ENCODE data around the gene IRF4.

Gene IRF4

DNA sequence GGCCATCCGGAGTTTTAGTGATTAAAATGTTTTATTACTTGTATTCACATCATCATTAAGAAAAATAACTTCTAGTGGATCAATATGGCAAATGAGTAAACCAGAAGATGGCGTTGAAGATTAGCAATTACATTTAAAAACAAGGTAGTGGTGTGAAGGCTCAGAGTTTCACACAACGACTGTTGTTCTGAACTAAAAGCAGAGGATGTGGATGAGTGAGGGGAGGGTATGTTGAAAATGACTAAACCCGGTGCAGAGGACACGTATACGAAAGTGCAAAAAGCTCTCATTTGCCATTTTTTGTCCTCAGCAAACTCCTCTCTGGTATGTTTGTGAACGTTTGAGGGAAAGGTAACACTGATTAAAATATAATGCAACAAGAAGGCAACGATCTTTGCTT lies 1.9 kb upstream of the IRF4 start:
- TF ChIP-seq, protein P1, sequence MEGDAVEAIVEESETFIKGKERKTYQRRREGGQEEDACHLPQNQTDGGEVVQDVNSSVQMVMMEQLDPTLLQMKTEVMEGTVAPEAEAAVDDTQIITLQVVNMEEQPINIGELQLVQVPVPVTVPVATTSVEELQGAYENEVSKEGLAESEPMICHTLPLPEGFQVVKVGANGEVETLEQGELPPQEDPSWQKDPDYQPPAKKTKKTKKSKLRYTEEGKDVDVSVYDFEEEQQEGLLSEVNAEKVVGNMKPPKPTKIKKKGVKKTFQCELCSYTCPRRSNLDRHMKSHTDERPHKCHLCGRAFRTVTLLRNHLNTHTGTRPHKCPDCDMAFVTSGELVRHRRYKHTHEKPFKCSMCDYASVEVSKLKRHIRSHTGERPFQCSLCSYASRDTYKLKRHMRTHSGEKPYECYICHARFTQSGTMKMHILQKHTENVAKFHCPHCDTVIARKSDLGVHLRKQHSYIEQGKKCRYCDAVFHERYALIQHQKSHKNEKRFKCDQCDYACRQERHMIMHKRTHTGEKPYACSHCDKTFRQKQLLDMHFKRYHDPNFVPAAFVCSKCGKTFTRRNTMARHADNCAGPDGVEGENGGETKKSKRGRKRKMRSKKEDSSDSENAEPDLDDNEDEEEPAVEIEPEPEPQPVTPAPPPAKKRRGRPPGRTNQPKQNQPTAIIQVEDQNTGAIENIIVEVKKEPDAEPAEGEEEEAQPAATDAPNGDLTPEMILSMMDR (conservative IDR thresholded peaks at IDR 0.05) = no peak
- no peak overlapping the region for H3K27ac ChIP-seq

DNA sequence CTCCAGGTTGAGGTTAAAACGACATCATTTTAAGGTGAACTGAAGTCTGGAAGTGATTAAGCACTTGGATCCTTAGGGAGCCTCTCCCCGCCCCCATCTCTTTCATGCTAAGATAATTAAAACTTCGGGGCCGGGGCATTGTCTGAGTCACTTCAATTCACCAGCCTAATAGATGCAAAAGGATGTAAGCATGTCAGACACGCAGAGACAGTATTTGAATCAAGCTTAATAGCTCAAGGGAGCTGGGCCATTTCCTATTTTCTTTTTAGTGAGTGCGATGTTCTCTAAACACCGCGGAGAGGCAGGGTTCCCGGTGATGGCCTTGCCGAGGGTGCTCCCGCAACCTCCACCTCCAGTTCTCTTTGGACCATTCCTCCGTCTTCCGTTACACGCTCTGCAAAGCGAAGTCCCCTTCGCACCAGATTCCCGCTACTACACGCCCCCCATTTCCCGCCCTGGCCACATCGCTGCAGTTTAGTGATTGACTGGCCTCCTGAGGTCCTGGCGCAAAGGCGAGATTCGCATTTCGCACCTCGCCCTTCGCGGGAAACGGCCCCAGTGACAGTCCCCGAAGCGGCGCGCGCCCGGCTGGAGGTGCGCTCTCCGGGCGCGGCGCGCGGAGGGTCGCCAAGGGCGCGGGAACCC lies 516 bp upstream of the IRF4 start:
- H3K27ac ChIP-seq = no peak overlapping the region
- TF ChIP-seq, protein P1 (conservative IDR thresholded peaks at IDR 0.05) = no peak

DNA sequence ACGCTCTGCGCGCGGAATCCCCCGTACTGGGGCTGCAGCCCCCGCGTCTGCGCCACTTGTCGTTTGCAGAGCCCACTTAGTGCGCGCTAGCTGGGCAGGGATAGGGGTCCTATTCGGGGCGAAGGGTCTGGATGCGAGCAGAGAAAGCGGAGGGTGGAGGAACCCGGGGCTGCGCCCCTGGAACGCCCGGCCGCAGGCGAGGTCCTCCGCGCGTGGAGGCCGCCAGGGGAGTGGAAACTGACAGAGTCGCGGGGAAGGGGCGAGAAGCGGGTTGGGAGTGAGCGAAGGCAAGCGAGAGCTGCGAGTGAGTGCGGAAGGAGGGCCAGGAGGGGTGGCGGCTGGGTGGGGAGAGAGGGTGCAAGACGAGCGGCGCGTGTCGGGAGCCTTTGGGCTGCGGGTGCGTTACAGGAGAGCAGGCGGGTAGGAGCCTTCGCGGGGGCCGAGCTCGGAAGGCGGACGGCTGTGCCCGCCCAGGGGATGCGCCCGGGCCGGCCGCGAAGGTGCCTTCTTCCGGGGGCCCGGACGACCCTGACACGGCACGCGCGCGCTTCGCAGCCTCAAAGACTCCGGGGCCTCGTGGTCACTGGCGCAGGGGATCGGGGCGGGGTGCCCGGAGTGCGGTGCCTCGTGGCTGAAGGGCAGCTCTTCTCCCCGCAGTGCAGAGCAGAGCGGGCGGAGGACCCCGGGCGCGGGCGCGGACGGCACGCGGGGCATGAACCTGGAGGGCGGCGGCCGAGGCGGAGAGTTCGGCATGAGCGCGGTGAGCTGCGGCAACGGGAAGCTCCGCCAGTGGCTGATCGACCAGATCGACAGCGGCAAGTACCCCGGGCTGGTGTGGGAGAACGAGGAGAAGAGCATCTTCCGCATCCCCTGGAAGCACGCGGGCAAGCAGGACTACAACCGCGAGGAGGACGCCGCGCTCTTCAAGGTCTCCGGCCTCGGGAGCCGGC lies 1.2 kb downstream of the IRF4 start:
- H3K27ac ChIP-seq = no peak overlapping the region
- TF ChIP-seq, protein P1 (conservative IDR thresholded peaks at IDR 0.05) = no peak

DNA sequence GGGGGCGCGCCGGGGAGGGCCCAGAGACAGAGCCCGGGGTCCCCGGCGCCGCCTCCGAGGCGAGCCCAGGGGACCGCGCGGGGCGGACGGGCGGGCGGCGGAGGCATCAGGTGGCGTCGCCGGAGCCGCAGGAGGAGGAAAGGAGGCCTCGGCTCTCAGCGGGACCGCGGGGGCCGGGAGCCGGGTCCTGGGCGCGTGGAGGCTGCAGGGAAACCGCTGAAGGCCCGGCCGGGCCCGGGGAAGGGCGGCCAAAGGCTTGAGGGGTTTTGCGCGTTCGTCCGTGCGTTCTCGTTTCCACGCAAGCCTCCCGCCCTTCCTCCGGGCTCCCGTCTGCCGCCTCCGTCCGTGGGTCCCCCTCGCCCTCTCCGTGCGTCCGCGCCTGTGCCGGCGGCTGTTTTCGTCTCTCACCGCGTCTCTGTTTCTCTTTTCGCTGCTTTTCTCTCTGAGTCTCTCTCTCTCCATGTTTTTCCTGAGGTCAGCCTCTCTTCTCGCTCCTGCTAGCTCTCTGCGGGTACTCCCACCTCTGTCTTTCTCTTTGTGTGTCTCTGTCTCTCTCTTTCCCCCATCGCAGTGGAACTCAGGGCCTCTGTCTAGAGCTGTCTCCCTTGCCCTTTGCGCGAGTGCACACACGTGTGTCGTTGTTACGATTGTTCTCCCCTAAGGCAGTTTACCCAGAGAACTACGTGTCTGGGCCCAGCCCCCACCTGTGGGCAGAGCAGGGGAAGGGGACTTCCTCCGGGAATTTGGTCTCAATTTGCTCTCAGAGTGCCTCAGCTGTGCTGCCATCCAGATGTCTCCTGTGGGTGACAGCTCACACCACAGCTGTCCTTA lies 2.1 kb downstream of the IRF4 start:
- no peak overlapping the region for H3K27ac ChIP-seq
- TF ChIP-seq, protein P1 (conservative IDR thresholded peaks at IDR 0.05) = no peak

DNA sequence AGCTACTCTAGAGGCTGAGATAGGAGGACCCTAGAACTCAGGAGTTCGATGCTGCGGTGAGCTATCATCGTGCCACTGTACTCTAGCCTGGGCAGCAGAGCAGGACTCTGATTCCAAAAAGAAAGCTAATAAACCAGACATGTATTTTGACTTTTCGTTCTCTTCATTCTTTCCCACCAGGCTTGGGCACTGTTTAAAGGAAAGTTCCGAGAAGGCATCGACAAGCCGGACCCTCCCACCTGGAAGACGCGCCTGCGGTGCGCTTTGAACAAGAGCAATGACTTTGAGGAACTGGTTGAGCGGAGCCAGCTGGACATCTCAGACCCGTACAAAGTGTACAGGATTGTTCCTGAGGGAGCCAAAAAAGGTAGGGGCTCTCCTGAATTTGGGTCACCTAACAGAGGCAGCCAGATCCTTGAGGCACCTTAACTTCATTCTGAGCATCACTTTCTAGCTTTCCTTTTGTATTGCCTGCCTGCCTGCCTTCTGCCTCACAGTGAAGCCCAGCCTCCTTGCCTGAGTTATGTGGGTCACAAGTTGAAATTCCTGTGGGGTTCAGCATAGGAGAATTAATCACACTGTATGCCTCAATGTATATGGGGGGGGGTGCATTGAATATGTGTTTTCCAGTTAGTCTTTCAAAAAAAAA lies 3.2 kb downstream of the IRF4 start:
- H3K27ac ChIP-seq = no peak overlapping the region
- TF ChIP-seq, protein P1 (conservative IDR thresholded peaks at IDR 0.05) = no peak

DNA sequence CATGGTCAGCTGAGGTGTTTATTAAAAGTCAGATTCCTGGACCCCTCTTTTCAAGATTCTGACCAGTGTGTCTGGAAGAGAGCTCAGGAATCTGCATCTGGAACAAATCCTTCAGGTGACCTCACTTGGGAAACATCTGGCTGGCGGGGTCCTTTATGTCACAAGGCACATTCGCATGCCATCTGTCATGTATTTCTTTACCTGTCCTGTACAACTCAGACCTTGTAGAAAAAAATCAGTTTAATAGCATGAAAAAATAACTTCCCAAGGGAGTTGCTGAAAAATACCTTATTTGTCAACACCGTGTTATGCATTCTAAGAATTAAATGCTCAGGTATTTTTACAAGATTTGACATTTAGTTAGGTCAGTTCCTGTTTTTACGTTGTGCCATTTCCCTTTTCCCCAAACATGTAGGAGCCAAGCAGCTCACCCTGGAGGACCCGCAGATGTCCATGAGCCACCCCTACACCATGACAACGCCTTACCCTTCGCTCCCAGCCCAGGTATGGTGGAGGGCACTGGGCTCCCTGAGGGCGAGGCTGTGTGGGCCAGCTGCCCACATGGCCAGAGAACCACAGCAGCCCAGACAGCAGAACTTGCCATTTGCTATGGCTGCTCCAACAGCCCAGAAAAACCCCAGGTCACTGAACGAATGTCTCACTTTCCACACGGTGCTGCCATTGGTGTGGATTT lies 4.0 kb downstream of the IRF4 start:
- H3K27ac ChIP-seq = no peak overlapping the region
- TF ChIP-seq, protein P1 (conservative IDR thresholded peaks at IDR 0.05) = no peak
